Prostate gland (tissue), 2 donors: ENCODE data around the gene GDPD4. TPM values are rescaled to one million over a fixed set of nuclear protein-coding genes. Genes with fewer than 3 reads are reported as not detected.

Experiments
- DNase-seq: peaks from one replicate; pipeline ENCODE4 v3.0.0-alpha.2; 2019; ENCODE audit warnings: low spot score
- H3K27ac ChIP-seq, 2 donors: fragments of 200-600 bp; sonication (generic); 2 replicates each; pipeline ENCODE4 v1.5.1; 2017 to 2019
- H3K27me3 ChIP-seq: fragments of 200-600 bp; sonication (generic); replicated peaks from 2 replicates; pipeline ENCODE4 v1.5.1; 2019; ENCODE audit not compliant: insufficient read depth
- H3K36me3 ChIP-seq, 2 donors: fragments of 200-600 bp; sonication (generic); 1 replicate in 1 of 2; 2 replicates in 1 of 2; pipeline versions ENCODE4 v1.5.1 to v1.8.1; 2017 to 2019
- H3K4me1 ChIP-seq: fragments of 200-600 bp; sonication (generic); replicated peaks from 2 replicates; pipeline ENCODE4 v1.5.1; 2019
- H3K4me3 ChIP-seq, 2 donors: fragments of 200-600 bp; sonication (generic); 2 replicates each; pipeline ENCODE4 v1.5.1; 2017 to 2019
- H3K9me3 ChIP-seq: fragments of 200-600 bp; sonication (generic); 2 replicates; pipeline ENCODE4 v1.5.1; 2017
- POLR2A ChIP-seq: fragments of 450-650 bp; IDR thresholded peaks from one replicate; pipeline ENCODE4 v1.6.1; 2016; ENCODE audit warnings: antibody characterized with exemption, mild to moderate bottlenecking
- POLR2AphosphoS5 ChIP-seq: sonication (generic); formaldehyde crosslinking; IDR thresholded peaks from one replicate; pipeline ENCODE4 v1.6.1; 2017; ENCODE audit warnings: antibody characterized with exemption
- WGBS: methylation state at CpG from one replicate; pipeline ENCODE4 v1.1.5; 2018; 5-methylcytosine and 5-hydroxymethylcytosine counted together
- intact Hi-C: fragments of 100-400 bp; cut with DNase I; formaldehyde crosslinking; loops from one replicate; pipeline ENCODE4 v1.14.2; 2022
- total RNA-seq, 2 donors: library from RNA; depleted of rRNA; stranded (reverse); fragments of >200 nt; gene quantifications; one replicate each; pipeline ENCODE4 v1.1.0, GENCODE V29; 2016
- TF ChIP-seq, protein P1 (sequence below), 4 experiments: fragments of 200-600 bp in 2 of 4; fragments of 450-650 bp in 2 of 4; sonication (generic) in 2 of 4; IDR thresholded peaks; 1 replicate in 3 of 4; 2 replicates in 1 of 4; pipeline ENCODE4 v1.5.1; 2016 to 2019; ENCODE audit warnings: antibody characterized with exemption in 4 of 4, mild to moderate bottlenecking in 2 of 4, moderate library complexity in 2 of 4

Gene GDPD4
- total RNA-seq, 2 donors from 2014 or later: 7.4 TPM; not detected in 1

DNA sequence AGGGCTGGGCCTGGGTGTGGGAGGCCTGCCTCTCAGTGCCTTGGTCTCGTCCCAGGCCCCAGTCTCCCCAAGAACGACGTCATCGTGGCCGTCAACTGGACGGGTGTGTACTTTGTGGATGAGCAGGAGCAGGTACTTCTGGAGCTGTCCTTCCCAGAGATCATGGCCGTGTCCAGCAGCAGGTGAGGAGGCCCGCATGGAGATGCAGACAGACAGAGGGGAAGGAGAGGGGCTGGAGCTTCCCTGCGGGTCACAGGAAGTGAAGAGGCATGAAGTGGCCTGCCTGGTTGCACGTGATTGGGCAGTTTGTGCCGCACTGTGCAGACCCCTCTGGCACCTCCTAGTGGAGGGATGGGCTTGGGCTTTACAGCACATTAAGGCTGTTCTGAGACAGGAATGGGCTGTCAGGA is 103.0 kb downstream of the GDPD4 start:
- TF ChIP-seq, protein P1, sequence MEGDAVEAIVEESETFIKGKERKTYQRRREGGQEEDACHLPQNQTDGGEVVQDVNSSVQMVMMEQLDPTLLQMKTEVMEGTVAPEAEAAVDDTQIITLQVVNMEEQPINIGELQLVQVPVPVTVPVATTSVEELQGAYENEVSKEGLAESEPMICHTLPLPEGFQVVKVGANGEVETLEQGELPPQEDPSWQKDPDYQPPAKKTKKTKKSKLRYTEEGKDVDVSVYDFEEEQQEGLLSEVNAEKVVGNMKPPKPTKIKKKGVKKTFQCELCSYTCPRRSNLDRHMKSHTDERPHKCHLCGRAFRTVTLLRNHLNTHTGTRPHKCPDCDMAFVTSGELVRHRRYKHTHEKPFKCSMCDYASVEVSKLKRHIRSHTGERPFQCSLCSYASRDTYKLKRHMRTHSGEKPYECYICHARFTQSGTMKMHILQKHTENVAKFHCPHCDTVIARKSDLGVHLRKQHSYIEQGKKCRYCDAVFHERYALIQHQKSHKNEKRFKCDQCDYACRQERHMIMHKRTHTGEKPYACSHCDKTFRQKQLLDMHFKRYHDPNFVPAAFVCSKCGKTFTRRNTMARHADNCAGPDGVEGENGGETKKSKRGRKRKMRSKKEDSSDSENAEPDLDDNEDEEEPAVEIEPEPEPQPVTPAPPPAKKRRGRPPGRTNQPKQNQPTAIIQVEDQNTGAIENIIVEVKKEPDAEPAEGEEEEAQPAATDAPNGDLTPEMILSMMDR (IDR thresholded peaks at IDR 0.05): no peak
- TF ChIP-seq POLR2A: no peak
- no peaks in the 10 kb centered on the region for H3K9me3 ChIP-seq
- DNase-seq: no peak
- 80% methylated on average over 11 of the region's 11 CpGs for WGBS
- intact Hi-C loops: no loop called here
- H3K27ac ChIP-seq: no peak overlapping the region
- no peaks in the 10 kb centered on the region for H3K4me1 ChIP-seq
- no peaks in the 10 kb centered on the region for H3K27me3 ChIP-seq
- H3K4me3 ChIP-seq: no peak overlapping the region
- no peaks in the 10 kb centered on the region for H3K36me3 ChIP-seq

DNA sequence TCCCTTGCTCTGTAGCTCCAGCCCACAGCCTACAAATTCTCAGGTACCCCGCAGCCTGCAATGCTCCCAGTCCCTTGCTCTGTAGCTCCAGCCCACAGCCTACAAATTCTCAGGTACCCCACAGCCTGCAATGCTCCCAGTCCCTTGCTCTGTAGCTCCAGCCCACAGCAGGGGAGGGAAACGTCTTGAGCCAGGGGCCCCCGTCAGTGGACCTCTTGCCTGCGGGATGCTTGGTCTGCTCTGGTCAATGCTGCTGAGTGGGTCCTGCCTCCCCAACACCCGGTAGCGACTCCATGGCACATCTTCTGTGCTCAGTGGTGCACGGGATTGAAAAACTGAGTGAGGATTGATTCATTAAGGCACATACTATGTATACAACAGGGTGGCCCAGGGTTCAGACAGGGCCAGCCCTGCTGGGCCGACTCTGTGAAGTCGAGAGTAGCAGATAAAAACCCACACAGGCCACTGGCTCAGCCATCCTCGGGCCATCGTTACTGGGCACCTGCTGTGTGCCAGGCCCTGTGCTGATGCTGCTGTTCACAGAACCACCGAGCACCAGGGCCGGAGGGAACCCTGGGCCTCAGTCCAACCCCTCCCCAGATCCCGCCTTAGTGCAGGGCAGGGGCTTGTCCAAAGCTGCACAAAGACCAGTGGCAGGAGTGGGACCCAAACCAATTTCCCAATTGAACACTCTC is 103.7 kb downstream of the GDPD4 start:
- TF ChIP-seq, protein P1 (IDR thresholded peaks at IDR 0.05): no peak
- no peak for TF ChIP-seq POLR2AphosphoS5
- no peaks in the 10 kb centered on the region for H3K36me3 ChIP-seq
- 84% methylated on average over 14 of the region's 14 CpGs for WGBS
- H3K27me3 ChIP-seq: no peaks in the 10 kb centered on the region
- no peak overlapping the region for H3K27ac ChIP-seq
- DNase-seq: no peak
- H3K4me3 ChIP-seq: no peak overlapping the region
- intact Hi-C loops: no loop called here
- no peaks in the 10 kb centered on the region for H3K9me3 ChIP-seq
- no peaks in the 10 kb centered on the region for H3K4me1 ChIP-seq

- H3K4me1 ChIP-seq: no peaks in the 10 kb centered on the region
- H3K27ac ChIP-seq: no peak overlapping the region
- intact Hi-C loops: no loop called here
- no peaks in the 10 kb centered on the region for H3K9me3 ChIP-seq
- no peak overlapping the region for H3K4me3 ChIP-seq
- no peaks in the 10 kb centered on the region for H3K27me3 ChIP-seq
- no peaks in the 10 kb centered on the region for H3K36me3 ChIP-seq
- DNase-seq: no peak
- TF ChIP-seq, protein P1 (IDR thresholded peaks at IDR 0.05): no peak
- TF ChIP-seq POLR2A (no peak), POLR2AphosphoS5 (no peak)
- WGBS: 89% methylated on average over 8 of the region's 8 CpGs
Observed at GRCh38 chr11:77196961-77197360, 104.5 kb downstream of the GDPD4 start.

GRCh38 chr11:77195071-77195755 is 106.3 kb downstream of the GDPD4 start:
- Histone ChIP-seq H3K27ac (no peak overlapping the region), H3K4me1 (no peaks in the 10 kb centered on the region), H3K36me3 (no peaks in the 10 kb centered on the region), H3K9me3 (no peaks in the 10 kb centered on the region), H3K27me3 (no peaks in the 10 kb centered on the region), H3K4me3 (no peak overlapping the region)
- WGBS: 77% methylated on average over 16 of the region's 16 CpGs
- intact Hi-C loops: no loop called here
- TF ChIP-seq, protein P1 (IDR thresholded peaks at IDR 0.05): no peak
- TF ChIP-seq POLR2AphosphoS5 (no peak), POLR2A (no peak)
- no peak for DNase-seq
